Measurements from ENCODE around the gene CACNA1S. TPM values are rescaled to one million over a fixed set of nuclear protein-coding genes. Genes with fewer than 3 reads are reported as not detected.

Gene CACNA1S
- total and polyA plus RNA-seq, 12 donors = under 0.01 to 0.09 (median 0.05) TPM; not detected in 7

GRCh38 chr1:201069636-201070035, 42.6 kb downstream of the CACNA1S start:
- no peak for DNase-seq
- no peaks in the 10 kb centered on the region for H3K9me3 ChIP-seq
- 93 to 96% methylated on average over 3 of the region's 3 CpGs for WGBS, 2 donors
- no peak for TF ChIP-seq CTCF (IDR thresholded peaks at IDR 0.05)
- no peaks in the 10 kb centered on the region for H3K4me1 ChIP-seq
- intact Hi-C loops (cut with DNase I) = no loop called here
- no peak for ATAC-seq
- no peaks in the 10 kb centered on the region for H3K36me3 ChIP-seq
- no peak overlapping the region for H3K27ac ChIP-seq
- no peak overlapping the region for H3K4me3 ChIP-seq
- H3K27me3 ChIP-seq = peaks cover 0 to 17% (median 0%) of the 10 kb centered on the region in 7 donors

- Histone ChIP-seq H3K9me3 (no peaks in the 10 kb centered on the region), H3K27me3 (peaks cover 0 to 17% (median 0%) of the 10 kb centered on the region in 7 donors), H3K36me3 (no peaks in the 10 kb centered on the region), H3K4me3 (no peak overlapping the region), H3K4me1 (no peaks in the 10 kb centered on the region), H3K27ac (no peak overlapping the region)
- intact Hi-C loops (cut with DNase I) = no loop called here
- no peak for DNase-seq
- no peak for ATAC-seq
- WGBS, 2 donors = 71 to 79% methylated on average over 4 of the region's 4 CpGs
- TF ChIP-seq CTCF (IDR thresholded peaks at IDR 0.05) = no peak
Measured at GRCh38 chr1:201068976-201069375, 43.2 kb downstream of the CACNA1S start.

- no peak for TF ChIP-seq CTCF (IDR thresholded peaks at IDR 0.05)
- 78 to 83% methylated on average over 4 of the region's 4 CpGs for WGBS, 2 donors
- Histone ChIP-seq H3K4me1 (no peaks in the 10 kb centered on the region), H3K27me3 (peaks cover 0 to 17% (median 0%) of the 10 kb centered on the region in 7 donors), H3K27ac (no peak overlapping the region), H3K9me3 (no peaks in the 10 kb centered on the region), H3K4me3 (no peak overlapping the region), H3K36me3 (no peaks in the 10 kb centered on the region)
- intact Hi-C loops (cut with DNase I) = no loop called here
- DNase-seq = no peak
- no peak for ATAC-seq
Measured at GRCh38 chr1:201066986-201067385, 45.2 kb downstream of the CACNA1S start.

GRCh38 chr1:201065686-201066085, 46.5 kb downstream of the CACNA1S start:
- H3K27me3 ChIP-seq = peaks cover 0 to 17% (median 0%) of the 10 kb centered on the region in 7 donors
- H3K9me3 ChIP-seq = no peaks in the 10 kb centered on the region
- H3K36me3 ChIP-seq = no peaks in the 10 kb centered on the region
- intact Hi-C loops (cut with DNase I) = no loop called here
- peaks cover 0 to 7% (median 0%) of the 10 kb centered on the region in 9 donors for H3K4me1 ChIP-seq
- DNase-seq = no peak
- no peak for ATAC-seq
- no peak for TF ChIP-seq CTCF (IDR thresholded peaks at IDR 0.05)
- no peak overlapping the region for H3K27ac ChIP-seq
- no peak overlapping the region for H3K4me3 ChIP-seq
- WGBS, 2 donors = 83 to 94% methylated on average over 10 of the region's 10 CpGs
